Activated naive CD4-positive, alpha-beta T cell treated with anti-CD3 and anti-CD28 coated beads, Interleukin-2, amount 50 U/mL, for 16 hours (primary cell): ENCODE data around the gene NRDE2.
"Not testable (repeated sequence)": the region's sequence is repeated elsewhere in the genome, so short reads cannot be mapped to it uniquely, and the experiment has no call there.

Source experiments
- DNase-seq: peaks from one replicate; pipeline ENCODE4 v3.0.0-alpha.2; 2020

The NRDE2 gene

DNA sequence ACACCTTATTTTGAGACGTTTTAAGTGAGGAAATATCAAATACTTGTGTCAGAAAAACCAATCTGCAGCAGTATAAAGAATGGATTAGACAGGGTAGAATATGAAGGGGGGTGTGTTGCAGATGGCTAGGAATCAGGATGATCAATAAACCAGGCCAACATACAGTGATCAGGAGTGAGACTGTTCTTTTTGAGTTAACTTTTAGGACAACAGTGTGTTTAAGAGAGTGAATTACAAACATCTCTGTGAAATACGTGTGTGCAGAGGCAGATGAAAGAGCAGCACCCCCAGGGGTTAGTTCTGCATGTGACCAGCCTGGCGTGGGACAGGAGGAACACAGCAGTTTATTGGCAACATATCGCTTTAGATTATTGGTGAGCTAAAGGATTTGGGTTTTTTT lies 10.6 kb upstream of the NRDE2 start:
- DNase-seq: no peak

DNA sequence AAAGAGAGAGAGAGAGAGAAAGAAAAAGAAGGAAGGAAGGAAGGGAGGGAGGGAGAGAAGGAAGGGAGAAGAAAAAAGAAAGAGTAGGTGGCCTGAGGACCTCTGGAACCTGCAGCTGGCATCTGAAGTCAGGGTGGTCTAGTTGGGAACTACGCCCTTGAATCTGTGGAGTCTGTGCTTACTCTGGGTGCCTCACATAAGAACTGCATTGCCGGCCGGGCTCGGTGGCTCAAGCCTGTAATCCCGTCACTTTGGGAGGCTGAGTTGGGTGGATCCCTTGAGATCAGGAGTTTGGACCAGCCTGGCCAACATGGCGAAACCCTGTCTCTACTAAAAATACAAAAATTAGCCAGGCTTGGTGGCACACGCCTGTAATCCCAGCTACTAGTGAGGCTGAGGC lies 10.0 kb upstream of the NRDE2 start:
- DNase-seq: no peak

DNA sequence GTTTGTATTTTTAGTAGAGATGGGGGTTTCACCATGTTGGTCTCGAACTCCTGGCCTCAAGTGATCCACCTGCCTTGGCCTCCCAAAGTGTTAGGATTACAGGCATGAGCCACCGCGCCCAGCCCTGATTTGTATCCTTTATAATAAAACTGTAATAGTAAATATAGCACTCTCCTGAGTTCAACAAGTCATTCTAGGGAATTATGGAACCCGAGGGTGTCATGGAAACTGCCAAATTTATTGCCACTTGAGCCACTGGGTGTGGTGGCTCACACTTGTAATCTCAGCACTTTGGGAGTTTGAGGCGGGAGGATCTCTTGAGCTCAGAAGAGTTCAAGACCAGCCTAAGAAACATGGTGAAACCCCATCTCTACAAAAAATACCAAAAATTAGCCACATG lies 9.5 kb upstream of the NRDE2 start:
- DNase-seq: not testable (repeated sequence)

DNA sequence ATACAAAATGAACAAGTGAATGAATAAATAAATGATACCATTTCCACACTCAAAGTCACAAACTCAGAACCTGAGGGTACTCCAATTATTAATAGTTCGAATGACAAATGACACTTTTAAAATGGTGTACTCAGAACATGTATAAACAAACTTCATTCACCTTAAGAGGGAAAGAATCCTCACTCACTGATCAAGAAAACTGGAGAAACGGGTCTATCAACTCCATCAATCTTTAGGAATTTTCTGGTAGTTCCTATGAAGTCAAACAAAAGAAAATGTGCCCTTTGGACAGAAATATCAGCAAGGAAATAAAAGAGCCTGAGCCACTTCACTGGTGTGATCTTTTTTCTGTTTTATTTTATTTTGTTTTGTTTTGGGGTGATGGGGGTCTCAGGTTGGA lies 5.2 kb upstream of the NRDE2 start:
- DNase-seq: no peak

DNA sequence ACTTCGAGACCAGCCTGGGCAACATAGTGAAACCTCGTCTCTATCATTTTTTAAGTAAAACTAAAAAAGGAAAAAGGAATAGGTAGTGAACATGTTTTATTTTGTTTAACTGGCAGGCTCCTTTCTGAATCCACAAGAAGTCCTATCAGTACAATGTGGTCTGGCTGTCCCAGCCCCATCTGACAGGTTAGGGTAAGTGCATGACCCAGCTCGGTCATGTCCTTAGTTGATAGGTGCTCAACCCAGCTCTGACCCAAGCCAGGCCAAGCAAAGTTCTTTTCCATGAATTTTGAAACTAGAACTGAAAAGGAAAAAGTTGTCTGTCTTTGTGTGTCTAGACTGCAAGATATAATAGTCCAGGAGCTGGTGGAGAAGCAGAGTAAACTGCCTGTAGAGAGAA lies 4.7 kb upstream of the NRDE2 start:
- DNase-seq: no peak

DNA sequence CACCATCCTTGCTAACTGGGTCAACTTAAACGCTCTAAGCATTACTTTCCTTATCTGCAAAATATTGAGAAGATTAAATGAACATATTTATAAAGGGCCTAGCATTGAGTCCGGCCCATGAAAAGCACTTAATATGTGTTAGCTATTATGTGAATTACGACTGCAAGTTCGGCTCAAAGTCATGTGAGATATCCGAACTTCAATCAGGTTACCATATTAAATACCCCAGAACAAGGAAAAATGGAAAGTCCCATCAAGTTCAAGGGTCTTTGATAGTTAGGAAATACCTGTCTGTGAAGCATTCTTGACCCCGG lies 487 bp upstream of the NRDE2 start:
- no peak for DNase-seq

DNA sequence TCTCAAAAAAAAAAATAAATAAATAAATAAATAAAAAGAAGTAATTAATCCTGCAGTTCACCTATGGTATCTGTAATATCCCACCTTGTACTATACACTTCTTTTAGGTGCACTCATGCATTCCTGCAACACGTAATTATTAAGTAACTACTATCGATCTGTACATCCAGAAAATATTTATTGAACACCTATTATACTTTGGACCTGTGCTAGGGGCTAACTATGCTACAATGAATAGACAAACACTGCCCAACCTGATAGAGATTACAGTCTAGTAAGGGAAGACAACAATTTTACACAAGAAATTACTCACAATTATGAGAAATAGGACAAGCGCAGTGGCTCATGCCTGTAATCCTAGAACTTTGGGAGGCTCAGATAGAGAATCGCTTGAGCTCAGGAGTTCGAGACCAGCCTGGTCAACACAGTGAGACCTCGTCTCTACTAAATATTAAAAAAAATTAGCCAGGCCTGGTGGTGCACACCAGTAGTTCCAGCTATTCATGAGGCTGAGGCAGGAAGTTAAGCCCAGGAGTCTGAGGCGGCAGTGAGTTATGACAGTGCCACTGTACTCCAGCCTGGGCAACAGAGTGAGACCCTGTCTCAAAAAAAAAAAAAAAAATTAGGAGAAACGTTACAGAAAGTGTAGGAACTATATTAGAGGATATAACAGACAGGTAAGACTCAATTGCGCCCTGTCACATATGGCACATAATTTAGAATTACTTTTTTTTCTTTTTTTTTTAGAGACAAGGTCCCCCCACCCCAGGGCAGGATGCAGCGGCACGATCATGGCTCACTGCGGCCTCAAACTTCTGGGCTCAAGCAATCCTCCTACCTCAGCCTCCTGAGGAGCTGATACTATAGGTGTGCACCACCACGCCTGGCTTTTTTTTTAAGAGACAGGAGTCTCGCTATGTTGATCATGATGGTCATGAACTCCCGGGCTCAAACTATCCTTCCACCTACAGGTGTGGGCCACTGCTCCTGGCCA lies 1.2 kb downstream of the NRDE2 start:
- DNase-seq: no peak

DNA sequence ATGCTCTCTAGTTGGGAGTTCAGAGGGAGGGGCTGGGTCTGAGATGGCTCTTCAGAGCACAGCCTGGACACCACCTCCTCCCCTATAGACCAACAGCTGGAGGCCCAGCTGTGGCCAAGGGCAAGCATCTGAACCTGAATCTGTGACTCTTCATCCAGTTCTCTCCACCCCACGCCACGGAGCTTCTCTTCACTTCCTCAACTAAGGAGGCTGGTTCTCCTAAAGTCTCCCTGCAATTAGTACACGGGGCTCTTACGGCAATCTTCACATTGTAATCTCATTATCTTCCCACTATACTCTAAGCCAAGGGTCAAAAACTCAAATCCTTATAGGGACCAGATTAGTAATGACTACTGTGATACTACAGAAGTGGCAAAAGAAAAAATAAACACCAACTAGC lies 9.8 kb downstream of the NRDE2 start:
- no peak for DNase-seq

DNA sequence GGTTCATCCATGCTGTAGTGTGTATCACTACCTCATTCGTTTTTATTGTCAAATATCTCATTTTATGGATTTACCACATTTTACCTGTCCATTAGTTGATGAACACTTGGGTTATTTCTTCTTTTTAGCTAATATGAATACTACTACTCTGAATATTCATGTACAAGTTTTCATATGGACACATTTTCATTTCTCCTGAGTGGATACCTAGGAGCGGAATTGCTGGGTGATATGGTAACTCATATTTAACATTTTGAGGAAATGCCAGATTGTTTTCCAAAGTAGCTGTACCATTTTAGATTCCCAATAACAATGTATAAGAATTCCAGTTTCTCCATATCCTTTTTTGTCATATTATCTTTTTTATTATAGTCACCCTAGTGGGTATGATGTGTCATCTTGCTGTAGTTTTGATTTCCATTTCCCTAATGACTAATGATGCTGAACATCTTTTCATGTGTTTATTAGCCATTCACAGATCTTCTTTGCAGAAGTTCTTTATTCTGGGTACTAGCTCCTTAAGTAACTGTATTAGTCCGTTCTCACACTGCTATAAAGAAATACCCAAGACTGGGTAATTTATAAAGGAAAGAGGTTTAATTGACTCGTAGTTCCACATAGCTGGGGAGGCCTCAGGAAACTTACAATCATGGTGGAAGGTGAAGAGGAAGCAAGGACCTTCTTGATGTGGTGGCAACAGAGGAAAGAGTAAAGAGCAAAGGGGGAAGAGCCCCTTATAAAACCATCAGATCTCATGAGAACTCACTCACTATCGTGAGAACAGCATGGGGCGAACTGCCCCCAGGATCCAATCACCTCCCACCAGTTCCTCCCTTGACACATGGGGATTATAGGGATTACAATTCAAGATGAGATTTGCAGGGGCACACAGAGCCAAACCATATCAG lies 11.9 kb downstream of the NRDE2 start:
- DNase-seq: no peak

DNA sequence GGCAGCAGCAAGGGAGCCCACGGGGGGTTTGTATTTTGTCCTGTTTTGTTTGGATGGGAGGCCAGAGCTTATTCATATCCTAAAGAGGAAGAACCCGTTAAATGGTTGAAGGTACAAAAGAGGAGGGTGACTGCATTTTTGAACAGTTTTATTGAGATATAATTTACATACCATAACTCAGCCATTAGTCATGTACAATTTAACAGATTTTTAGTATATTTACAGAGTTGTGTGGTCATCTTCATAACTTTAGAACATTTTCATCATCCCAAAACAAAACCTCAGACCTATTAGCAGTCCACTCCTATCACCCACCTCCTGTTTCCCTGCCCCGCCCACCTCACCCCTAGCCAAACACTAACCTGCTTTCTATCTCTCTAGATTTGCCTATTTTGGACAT lies 12.6 kb downstream of the NRDE2 start:
- no peak for DNase-seq

DNA sequence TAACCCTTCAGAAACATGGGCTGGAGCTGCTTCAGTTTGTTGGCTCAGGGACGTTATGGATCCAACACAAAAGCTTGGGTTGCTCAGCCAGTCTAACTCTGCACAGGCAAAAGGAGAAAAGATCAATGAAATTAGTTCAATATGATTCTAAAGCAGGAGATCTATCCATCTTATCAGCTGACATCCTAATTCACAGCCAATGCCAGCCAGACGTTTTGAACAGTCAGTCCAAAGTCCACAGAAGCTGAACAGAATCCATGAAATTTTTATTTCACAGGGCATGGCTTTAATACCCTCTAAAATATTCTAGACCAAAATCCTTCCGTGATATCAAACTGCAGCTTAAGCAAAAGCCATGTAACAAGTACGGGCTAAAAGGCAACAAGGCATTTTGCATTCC lies 13.7 kb downstream of the NRDE2 start:
- no peak for DNase-seq

DNA sequence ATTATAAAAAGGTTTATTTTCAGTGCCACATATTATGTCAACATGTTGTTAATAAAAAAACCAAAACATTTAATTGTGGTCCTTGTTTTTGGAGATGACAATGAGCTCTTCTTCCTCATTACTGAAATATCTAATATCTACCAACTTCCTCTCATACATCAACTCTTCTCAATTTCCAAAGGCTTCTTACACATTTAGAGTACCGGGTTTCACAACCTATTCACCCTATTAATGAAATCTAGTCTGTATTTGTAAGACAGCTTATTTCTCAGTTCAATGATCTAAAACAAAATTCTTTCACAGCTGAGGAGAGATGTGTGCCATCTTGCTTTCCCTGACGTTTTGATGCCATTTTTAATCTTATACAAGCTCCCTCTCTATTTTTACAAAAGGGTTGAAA lies 14.5 kb downstream of the NRDE2 start:
- DNase-seq: no peak

DNA sequence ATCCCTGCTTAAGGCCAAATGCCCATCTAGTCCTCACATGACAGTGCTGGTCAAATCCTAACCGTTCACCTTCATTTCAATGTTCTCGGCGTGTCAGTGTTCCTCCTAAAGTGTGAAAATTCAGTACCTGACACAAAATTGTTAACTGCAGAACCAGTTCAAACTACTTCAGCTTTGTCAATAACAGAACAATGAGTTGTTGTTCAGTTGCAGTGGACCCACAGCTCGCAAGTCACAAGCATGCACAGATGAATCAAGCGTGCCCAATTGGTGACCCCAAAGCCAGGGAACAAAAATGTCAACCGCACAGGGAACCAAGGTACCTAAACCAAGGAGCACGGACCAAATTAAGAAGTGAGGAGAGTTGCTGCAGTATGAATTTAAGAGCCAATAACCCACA lies 23.2 kb downstream of the NRDE2 start:
- no peak for DNase-seq

DNA sequence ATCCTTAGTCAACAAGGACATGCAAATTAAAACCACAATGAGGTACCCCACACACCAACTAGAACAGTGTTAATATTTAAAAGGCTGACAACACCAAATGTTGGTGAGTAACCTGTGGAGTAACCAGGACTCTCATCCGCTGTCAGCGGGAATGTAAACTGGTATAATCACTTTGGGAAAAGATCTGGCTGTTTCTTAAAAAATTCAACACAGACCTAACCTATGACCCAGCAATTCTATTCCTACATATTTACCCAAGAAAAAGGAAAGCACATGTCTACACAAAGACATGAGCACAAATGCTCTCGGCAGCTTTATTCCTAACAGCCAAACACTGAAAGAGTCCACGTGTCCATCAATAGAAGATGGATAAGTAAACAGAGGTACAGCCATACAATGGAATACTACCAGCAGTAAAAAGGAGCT lies 26.6 kb downstream of the NRDE2 start:
- DNase-seq: no peak

DNA sequence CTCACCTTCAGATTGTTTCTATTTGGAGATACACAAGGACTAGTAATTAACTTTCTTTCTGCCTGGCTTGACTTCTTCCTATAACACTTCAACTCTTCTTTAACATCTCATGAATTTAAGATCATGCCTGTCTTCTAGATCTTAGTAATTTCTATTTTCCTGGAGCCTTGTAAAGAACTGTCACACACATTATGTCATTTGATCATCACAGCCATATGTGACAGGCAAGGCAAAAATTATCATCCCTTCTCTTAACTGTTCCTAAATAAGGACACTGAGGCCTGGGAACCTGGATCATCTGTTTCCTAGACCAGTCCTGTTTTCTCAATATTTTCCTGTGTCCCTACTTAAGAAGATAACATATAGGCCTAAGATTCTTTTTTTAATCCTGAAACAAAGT lies 27.2 kb downstream of the NRDE2 start:
- DNase-seq: no peak

DNA sequence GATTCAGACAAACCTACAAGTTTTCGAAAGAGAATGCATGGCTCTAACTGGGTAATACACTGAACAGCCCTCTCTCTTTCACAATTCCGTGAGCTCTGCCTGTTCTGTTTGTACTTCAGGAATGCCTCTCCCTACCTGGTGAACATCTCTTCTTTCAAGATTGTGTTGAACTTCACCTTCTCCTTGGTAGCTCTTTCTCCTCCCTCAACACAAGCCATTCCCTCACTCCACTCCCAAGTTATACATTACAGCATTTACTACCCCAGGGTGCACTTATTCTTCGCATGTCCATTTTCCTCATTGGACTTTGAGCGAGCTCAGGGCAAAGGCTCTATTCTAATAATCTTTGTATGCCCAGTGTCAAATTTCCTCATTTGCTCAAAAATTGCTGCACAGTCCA lies 28.3 kb downstream of the NRDE2 start:
- no peak for DNase-seq

DNA sequence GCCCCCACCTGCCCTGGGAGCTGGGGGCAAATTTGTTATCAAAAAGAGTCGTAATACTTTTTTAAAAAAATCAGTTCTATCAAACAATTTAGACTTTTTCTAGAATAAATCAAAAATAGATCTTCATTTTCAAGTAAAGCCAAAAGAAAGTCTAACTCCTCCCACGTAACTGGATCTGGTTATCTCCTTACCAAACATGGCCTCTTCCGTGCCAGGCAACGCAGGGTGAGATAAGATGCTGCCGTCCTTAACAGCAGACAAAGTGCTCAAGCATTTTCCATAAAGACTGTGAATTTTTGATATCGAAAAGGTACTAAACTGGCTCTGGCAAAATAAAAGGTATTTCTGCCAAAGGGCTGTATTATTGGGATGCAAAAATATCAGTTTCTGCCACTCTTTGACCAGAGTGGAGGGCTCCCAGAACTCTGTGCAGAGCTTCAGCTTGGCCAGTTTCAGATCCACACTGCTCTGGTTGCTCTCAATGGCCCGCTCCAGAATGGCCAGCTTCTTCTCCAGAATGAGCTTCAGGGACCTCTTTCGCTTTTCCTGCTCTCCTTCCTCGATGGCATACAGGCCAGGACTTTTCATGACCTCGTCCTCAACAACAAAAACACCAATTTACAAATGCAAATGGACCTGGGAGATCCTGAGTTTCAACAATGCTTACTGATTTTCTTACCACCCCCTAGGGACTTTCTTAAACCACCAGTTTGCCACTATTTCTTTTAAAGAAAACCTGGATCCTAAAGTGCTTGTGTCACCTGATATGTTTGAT lies 29.0 kb downstream of the NRDE2 start:
- DNase-seq: no peak

DNA sequence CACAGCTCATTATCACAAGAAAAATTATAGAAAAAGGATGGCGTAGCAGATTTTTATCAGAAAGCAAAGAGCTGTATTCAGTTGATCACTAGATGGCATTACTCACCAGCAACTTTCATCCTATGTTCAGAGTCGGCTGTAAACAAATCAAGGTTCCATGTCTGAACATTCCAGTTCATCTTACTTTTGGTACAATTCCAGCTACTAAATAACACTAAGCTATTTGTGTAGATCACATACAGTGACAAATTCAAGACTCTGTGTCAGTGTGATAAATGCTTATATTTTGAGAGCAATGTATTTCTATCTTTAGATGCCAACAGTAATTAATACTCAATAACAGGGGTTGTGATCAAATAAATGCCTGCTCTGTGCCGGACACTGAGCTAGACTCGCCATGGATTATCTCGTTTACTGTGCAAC lies 30.1 kb downstream of the NRDE2 start:
- no peak for DNase-seq

DNA sequence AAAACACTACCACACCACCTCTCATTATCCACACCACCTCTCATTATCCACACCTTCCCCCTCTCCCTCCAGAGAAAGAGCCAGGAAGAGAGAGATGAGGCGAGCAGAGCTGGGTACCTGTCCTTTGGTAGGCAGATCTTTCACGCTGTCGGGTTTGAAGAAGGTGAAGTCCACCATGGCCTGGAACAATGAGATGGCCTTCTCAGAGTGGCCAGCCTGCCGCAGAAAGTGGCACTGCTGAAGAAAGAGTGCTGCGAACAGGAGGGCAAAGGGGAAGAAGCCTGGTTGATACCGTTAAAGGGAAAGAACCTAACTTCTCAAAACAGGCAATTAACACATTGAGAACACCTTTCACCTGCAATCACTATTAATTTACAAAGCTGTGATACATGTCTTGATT lies 30.6 kb downstream of the NRDE2 start:
- DNase-seq: no peak

DNA sequence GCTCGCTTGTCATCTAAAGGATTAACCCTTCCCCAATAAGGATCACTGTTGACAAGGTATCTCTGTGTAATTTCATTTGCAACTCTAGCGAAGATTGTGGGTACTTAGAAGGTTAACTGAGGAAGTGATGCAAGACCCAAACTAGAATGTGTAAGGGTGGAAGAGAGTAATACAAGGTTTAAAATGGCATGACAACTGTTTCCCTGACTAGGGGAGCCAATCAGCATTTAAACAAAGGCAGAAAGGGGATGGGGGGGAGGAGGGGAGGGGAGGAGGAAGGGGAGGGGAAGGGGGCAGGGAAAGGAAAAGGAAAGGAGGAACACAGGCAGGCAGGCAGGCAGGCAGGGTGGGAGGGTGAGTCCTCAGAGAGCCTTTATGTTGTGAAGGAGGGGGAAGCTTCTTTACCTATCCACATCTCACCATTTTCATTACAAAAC lies 31.1 kb downstream of the NRDE2 start:
- DNase-seq: no peak

DNA sequence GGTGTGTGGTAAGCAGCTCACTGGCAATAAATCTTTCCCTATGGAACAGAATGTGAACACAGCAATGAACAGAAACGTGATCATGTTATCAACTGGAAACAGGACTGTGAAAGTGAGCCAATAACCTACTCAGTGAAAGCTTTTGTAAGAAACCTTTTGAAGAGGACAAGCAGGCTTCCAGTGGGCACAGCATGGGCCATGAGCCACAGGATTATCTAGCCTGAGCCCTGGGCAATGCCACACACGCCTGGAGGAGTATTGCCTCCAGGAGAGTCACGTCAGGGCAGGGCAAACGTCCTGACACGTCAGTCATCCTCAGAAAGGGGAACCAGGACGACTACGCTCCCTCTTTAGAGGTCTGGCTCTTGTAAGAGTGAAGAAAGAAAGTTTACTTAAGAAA lies 32.3 kb downstream of the NRDE2 start:
- DNase-seq: no peak

DNA sequence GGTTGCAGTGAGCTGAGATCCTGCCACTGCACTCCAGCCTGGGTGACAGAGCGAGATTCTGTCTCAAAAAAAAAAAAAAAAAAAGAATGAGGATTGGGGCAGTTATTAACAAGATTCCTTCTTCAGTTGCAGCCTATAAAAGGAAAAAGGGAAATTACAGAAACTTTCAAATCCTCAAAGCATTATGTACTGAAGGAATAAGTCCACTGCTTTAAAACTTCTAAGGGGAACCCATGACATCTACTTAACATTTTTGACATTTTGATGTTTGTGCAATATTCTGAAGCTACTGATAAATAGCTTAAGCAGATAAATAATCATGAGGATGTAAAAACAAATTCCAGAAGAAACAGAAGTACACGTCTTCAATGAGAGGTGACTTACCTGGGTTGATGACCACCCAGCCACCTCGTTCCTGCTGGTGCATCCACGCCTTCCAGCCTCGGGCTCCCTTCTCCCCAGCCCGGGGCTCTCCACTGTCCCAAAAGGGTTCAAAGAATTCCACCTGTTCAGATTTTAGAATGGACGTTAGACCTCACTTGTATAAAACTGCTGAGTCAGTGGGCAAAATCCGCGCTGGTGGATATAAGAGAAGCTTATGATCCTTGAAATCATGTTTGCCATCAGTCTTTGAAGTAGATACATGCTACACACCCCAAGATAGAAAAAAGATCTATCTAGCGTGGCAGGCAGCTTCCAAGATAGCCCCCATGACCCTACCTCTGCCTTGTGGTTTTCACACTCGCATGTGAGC lies 33.7 kb downstream of the NRDE2 start:
- DNase-seq: no peak
